CMK (cell line): ENCODE data around the gene TDRD9.
"Not testable (repeated sequence)": the region's sequence is repeated elsewhere in the genome, so short reads cannot be mapped to it uniquely, and the experiment has no call there.

Experiments used
- DNase-seq: peaks from one replicate; pipeline ENCODE4 v3.0.0-alpha.2; 2010; ENCODE audit warnings: low read depth

TDRD9 gene

DNA sequence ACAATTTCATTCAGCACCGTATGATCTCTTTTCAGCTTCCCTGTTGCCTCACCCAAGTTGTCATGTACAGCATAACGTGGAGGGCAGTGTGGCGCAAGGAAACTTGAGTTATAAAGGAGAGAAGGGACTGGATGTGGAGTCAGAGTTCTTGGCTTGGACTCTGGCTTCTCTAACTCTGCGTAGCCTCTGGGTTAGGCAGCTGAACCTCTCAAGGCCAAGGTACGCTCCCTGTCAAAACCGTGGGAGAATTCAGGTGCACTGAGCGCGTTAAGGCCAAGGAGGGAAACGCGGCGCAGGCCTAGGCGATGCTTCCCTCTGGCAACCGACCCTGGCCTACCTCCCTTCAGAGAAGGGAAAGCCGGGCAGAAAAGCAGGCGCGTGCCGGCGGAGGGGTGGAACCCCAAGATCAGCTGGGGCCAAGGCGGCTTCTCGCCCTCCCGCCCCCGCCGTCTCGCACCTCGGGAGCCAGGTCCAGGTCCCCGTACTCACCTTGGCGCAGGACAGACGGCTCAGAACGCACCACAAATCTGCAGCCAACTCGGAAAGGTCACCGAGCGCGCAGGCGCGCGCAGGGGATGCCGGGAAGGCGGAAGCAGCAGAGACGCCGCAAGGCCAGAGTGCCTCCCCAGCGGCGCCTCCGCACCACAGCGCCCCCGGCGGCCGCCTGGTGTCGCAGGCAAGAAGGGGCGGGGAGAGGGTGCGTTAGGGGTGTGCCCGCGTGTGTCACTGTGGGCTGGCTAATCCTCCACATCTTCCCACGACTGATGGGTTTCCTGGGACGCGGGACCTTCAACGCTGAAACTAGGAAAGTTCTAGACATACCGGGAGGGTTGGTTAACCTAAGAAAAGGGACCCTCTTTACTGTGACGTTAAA lies 7.0 kb upstream of the TDRD9 start:
- peak; percentile 79 for DNase-seq

DNA sequence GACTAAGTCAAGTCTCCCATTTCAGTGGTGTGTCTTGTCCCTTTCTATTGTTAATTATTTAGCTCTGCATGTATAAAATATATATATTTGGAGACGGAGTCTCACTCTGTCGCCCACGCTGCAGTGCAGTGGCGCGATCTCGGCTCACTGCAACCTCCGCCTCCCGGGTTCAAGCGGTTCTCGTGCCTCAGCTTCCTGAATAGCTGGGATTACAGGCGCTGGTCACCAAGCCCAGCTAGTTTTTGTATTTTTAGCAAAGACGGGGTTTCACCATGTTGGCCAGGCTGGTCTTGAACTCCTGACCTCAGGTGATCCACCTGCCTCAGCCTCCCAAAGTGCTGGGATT lies 6.4 kb upstream of the TDRD9 start:
- not testable (repeated sequence) for DNase-seq

DNA sequence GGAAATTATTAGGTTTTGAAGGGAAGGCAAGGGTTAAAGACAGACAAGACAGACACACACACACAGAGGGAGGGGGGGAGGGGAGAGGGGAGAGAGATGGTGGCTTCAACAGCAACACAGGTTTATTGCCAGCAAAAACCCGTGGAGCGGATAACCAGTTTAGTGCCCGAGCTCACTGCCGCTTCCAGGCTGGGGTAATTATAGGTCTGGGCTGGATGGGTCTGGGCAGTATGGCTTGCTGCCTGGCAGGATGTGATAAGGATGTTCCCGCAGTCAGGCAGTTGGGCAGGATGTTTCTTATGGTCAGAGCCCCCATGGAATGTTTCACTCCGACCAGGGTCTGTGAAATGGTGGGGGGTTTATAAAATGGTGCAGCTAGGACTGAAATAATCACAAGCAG lies 4.4 kb upstream of the TDRD9 start:
- peak; percentile 90 for DNase-seq

DNA sequence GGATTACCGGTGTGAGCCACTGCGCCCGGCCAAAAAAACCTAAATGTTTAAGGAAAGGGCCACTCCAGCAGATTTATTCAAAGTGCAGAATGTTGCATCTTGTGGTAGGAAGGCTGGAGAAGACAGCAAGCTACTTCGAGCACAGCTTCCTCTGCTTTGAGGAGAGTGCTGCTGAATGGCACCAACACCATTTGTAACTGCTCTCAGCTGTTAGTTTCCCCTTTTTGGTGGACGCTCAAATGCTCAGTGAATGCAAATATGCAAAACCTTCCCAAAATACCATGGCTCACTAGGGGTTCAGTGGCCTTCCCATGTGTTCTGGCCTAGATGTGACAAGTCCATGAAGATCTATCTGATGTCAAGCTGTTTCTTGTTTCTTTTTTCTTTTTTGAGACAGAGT lies 2.9 kb upstream of the TDRD9 start:
- no peak for DNase-seq

DNA sequence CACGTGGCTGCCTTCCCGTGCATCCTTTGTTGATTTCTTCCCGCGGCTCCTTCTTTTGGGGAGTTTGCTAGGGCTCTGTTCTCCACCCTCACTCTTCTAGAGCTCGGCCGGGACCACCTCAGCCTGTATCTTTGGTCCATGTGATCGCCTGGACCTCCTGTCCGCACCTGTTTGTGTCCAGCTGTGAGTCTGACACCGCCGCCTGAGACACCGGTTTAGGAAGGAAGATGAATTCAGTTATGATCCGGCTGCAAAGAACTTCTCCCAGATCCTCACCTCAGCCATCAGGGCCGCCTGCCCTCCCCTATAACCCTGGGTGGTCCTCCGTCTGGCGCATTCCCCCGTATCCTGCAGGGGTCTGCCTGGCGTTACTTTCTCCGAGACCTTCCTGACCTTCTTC lies 690 bp upstream of the TDRD9 start:
- DNase-seq: no peak

DNA sequence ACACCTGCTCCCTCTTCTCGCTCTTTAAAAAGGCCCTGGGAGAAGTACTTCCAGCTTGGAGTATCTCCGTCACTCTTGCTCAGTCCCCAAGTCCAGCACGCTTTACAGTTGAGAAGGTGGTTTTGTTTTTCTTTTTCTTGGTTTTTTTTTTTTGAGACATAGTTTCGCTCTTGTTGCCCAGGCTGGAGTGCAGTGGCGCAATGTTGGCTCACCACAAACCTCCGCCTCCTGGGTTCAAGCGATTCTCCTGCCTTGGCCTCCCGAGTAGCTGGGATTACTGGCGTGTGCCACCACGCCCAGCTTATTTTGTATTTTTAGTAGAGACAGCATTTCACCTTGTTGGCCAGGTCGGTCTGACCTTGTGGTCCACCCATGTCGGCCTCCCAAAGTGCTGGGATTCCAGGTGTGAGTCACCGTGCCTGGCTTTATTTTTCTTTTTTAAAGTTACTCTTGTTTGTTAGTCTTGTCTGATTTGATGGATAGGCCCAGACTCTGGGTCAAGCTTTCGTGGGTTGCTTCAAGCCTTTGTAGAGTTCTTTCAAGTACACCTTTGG lies 1.9 kb downstream of the TDRD9 start:
- no peak for DNase-seq

DNA sequence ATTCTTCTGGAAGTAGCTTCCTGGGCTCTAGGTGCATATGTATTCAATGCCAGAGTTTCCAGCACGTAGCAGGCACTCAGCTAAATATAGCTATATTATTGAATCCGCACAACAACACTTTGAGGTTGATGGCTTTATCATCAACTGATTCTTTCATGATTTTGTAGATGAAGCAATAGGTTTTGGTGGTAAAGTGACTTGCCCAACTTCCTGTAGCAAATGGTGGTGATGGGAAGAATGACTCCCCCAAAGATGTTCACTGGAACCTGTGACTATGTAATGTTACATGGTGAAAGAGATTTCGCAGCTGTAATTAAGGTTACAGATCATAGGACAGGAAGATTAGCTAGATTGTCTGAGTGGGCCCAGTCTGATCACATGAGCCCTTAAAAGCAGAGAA lies 3.2 kb downstream of the TDRD9 start:
- DNase-seq: no peak

DNA sequence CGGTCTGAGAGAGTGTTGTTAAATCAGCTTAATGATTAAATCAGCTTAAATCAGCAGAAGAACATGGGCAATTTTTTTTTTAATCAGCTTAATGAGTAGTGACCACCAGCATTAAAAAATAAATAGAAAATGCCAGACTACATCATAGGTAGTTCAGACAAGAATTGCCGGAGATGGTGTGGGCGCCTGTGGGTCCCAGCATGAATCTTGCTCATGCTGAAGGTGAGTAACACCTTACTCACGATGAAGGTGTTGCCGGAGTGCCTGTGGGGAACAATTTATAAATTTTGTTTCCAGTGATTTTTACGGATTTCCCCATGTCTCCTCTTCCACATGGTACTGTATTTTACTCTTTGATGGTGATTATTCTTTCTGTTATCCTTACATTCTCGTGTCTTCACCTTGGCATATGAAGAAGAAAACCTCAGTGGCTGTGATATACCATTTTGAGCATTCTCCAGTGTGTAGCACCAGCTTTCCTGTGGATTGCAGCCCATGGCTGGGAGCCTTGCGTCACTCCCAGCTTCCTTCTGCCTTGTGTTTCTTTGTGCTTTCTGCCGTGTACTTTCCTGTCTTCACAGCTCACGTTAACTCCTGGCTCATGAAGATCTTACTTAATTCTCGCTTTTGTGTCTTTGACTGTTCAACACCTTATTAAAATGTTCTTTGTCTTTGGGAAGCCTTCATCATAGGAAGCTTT lies 4.7 kb downstream of the TDRD9 start:
- no peak for DNase-seq

DNA sequence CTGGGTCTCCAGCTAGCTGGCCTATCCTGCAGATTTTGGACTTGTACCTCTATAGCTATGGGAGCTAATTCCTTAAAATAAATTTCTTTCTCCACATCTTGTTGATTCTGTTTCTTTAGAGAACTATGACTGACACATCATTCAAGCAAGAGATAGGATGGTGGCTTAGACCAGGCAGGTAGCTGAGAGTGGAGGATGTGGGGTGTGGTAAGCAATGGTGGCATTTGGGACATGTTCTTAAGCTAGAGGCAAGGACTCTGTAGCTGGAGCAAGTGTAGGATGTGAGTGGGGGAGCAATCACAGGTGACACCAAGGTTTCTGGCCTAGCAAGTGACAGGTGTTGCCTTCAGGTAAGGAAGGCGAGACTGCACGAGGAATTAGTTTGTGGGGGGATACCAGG lies 6.8 kb downstream of the TDRD9 start:
- DNase-seq: no peak

DNA sequence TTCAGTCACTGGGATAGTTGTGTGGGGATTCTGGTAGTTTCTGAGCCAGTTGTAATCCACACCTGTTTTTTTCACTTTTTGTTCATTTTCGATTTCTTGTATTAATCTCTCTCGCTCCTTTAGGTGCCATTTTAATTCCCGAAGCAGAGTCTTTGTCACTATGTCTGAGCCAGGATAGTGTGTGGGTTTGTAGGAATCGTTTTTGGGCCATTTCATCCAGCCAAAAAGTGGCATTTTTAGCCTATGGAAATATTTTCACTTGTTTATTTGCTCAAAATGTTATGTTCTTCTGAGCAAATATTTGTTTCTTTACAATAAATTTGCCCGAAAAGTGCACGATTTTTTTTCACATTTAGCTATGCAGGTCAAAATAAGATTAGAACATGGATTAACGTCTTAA lies 13.2 kb downstream of the TDRD9 start:
- no peak for DNase-seq

DNA sequence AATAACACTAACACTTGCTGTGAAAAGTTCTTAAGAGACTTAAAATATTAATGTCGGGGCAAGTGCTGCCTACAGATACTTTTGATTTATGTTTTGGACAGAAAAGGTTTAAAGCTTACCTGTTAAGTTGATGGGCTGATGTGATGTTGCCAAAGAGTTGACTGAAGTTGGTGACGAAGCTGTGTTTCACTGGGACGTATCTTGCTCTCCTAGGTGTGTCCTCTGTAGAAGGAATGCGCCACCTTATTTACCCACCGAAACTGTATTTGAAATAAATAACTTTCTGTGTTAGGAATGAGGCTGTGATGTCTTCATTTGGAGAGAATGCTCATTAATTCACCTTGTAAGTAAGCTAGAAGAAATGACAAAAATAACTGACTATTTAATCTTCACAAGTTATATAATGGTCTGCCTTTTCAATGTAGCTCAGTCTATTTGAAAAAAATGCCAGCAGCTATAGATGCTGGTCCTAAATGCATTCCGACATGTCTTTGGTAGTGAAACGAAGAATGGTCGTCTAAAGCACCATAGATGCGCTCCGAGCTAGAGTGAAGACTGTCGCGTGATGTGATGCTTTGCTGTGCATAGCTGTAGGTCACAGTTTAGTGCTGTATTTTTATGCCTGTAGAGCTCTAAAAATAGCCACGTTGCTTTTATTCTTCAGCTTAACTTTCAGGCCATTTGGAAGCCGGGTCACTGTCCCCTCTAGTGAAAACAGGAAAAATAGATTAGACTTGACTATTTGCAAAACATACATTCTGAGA lies 13.9 kb downstream of the TDRD9 start, which contains the start of gene RD3L:
Gene RD3L (minus strand): TSS at position 557 of the 764 bp plus-strand sequence. CDS start 834 bp downstream, outside the sequence.
- DNase-seq: no peak

DNA sequence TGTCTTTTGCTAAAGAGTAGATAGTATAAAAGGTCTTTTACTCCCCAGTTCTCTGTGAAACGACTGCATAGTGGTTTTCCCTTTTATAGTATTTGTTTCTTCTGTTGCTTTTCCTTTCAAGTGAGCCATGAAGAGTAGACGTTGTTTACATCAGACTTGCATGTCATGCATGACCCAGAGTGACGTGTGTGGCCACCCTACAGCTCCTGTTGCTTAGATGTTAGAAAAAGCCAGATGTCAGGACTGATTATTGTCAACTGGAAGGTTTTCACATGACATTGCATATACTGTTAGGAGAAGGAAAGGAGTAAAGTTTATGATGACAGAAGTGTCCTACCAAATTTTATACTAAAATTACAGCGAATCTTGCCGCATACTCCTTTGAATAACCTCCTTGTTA lies 15.4 kb downstream of the TDRD9 start:
- DNase-seq: no peak

DNA sequence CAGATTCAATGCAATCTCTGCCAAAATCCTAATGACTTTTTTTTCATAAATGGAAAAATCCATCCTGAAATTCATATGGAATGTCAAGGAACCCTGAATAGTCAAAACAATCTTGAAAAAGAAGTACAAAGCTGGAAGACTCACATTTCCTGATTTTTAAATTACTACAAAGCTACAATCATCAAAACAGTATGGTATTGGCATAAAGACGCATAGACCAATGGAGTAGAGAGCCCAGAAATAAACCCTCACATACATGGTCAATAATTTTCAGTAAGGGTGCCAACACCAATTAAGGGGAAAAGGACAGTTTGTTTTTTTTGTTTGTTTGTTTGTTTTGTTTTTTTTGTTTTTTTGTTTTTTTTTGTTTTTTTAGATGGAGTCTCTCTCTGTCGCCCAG lies 18.7 kb downstream of the TDRD9 start:
- no peak for DNase-seq

DNA sequence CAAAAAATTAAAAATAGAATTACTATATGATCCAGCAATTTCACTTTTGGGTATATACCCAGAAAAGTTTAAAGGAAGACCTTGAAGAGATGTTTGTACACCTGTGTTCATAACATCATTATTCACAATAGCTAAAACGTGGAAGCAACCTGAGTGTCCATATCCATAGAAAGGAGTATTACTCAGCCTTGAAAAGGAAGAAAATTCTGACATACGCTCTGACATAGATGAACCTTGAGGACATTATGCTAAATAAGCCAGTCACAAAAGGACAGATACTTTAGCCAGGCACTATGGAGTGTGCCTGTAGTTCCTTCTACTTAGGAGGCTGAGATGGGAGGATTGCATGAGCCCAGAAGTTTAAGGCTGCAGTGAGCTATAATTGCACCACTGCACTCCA lies 20.2 kb downstream of the TDRD9 start:
- DNase-seq: no peak

DNA sequence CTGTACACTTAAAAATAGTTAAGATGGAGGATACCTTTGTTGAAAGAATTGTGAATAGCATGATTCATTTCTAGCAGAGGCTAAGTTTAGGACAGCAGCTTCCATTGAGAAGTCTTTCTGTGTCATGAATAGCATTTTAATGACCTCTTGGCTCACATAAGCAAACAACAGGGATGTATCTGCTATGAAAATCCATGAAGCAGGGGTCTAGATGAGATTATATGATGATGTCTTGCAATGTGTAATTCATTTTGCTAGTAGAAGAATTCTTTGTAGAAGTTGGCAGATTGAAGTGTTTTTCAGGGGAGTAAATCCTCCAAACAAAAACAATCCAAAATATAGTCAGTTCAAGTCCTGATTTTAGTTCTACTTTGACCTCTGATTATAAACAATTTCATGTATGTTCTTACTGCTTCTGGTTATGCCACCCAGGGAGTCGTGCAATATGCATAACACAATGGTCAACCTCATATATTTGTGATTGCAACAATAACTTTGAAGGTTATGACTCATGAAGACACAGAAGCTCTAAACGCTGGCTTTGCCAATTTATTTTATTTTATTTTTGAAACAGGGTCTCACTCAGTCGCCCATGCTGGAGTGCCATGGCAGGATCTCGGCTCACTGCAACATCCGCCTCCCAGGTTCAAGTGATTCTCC lies 21.0 kb downstream of the TDRD9 start:
- DNase-seq: no peak

DNA sequence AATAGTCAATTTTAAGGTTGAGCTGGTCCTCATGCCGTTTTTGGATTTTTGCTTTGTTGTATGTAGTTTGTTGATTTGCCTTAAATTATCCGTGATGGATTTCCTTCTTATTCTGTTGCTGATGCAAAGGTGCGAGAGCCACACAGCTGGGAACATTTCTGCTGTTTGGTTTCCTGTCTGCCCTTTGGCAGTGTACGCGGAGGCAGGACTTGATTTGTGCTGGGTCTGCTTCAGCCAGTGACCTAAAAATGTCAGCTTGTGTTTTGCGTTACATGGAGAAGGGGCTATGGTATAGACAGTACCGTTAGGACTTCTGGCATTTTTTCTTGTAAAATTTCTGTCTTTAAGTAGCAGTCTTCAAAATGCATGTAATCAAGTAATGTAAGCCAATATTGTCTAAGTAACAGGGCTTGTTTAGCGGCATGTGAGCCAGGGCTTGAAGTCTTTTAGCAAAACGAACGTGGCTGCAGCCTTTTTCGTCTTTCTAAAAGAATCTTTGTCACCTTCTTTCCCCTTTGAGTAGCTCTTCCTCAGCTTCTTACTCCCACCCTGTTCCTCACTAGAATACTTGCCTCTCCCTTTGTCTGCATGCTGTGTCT lies 32.3 kb downstream of the TDRD9 start:
- no peak for DNase-seq

DNA sequence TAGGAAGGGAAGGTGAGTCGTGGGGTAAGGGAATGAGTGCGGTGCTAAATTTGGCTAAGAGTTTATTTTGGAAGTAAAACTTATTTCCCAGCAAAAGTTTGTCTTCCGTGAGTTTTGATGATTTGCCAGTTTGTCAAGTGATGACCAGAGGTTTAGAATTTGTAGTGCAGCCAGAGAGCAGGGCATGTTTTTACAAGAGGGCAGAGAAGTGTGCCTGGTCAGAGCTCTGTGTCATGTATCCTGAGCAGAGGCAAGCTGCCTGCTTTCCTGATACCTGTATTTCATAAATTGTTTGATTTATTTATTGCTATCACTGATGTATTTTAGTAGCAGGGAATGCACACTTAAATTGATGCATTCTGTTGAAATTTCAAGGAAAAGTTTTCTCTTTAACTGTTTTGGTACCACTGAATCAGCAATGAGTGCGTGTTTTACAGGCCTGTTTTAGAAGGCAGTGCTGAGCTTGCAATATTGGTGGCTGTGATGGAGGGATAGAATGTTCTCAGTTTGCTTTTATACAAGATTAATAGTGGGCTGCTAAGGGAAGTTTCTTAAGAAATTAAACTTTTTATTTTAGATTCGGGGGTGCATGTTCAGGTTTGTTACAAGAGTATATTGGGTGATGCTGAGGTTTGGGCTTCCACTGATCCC lies 33.8 kb downstream of the TDRD9 start:
- no peak for DNase-seq

DNA sequence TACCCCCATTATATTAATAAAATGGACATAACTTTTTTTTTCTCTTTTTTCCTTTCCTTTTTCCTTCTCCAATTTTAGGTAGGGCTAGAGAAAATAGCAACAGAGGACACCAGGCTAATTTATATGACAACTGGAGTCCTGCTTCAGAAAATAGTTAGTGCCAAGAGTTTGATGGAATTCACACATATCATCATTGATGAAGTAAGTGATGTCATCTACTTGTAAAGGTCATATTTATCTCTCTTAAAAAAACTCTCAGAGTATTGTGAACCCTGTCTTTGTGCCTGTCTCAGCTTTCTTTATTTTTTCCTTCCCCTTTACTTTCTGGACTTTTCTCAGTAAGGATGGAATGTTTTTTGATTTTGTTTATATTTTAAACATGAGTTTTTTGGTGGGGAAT lies 38.4 kb downstream of the TDRD9 start:
- no peak for DNase-seq

DNA sequence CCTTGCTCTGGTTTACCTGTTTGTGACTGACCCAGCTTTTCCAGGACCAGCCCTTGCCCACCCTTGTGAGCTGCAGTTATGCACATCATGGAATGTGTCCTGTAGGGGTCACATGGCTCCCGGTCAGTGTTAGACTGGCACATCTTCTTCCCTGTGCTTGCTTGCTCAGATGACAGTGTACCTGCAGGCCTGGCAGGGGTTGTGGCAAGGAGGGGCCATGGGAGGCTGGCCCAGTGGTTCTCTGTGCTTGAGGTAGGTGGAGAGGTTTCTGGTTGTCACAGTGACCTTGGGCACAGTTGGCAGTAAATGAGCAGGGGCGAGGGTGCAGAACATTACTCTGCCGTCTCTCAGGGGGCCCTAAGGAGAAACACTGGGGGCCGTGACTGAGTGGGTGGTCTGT lies 41.7 kb downstream of the TDRD9 start:
- DNase-seq: no peak

DNA sequence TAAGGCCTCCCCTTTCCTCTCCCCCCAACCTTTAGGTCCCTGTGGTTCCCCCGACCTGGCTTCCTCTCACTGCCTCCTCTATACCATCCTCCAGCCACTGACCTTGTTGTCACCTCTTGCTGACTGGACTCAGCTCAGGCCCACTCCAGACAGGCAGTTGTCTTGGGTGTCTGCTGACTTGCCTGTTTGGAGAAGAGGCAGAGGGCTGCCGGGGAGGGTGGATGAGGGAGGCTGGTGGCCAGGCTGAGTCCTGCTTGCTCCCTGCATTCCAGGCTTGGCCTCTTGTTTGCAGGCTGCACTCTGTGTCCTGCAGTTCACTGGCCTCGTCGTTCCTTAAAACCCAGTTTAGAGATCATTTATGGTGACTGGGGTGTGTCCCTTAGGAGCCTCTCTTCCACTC lies 45.1 kb downstream of the TDRD9 start:
- DNase-seq: peak; percentile 3

DNA sequence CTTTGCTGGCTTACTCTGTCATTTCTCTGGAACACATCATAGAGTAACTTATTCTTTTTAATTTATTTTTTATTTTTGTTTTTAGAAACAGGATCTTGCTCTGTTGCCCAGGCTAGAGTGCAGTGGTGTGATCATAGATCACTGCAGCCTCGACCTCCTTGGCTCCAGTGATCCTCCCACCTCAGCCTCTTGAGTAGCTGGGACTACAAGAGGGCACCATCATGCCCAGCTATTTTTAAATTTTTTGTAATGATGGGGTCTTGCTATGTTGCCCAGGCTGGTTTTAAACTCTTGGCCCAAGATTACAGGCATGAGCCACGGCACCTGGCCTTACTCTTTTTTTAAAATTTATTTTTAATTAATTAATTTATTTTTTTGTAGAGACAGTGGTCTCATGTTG lies 46.3 kb downstream of the TDRD9 start:
- DNase-seq: no peak
